ENCODE results near the gene EHMT2. TPM values are rescaled to one million over a fixed set of nuclear protein-coding genes. Genes with fewer than 3 reads are reported as not detected.

The EHMT2 gene
- polyA plus RNA-seq, 1 donor (not counting 4 experiments of a cell fraction or from before 2014, with no cell fraction given), result 17.7 TPM

GRCh38 chr6:31915756-31916155 lies 18.3 kb upstream of the EHMT2 start:
- H2AFZ ChIP-seq (ENCODE audit: control insufficient read depth, low read length), result no peak overlapping the region
- no peaks in the 10 kb centered on the region for H3K9me1 ChIP-seq (ENCODE audit: control insufficient read depth, extremely low read depth, insufficient read depth, low read length)
- H3K79me2 ChIP-seq (ENCODE audit: control insufficient read depth, insufficient read depth, low read length), result no peaks in the 10 kb centered on the region
- no peak overlapping the region for H3K4me3 ChIP-seq (ENCODE audit: control insufficient read depth in 2 of 3, extremely low read depth in 1 of 3, insufficient read depth in 2 of 3, low read depth in 1 of 3, low read length in 3 of 3)
- dilution Hi-C loops (cut with MboI; ENCODE audit: extremely low pct_ligation_motif_present, low sequenced_read_pairs), result no loop called here
- H3K27ac ChIP-seq (ENCODE audit: control insufficient read depth, insufficient read depth, low read length), result no peak overlapping the region
- no peaks in the 10 kb centered on the region for H3K9me3 ChIP-seq (ENCODE audit: control insufficient read depth, low read depth, low read length)
- DNase-seq (ENCODE audit: low read depth, low spot score), result no peak
- no peak overlapping the region for H3K4me2 ChIP-seq (ENCODE audit: control insufficient read depth, extremely low read depth, insufficient read depth, low read depth, low read length)
- FAIRE-seq, result no peak
- H3K4me1 ChIP-seq (ENCODE audit: control insufficient read depth, extremely low read depth, insufficient read depth, low read length), result peaks cover 11% of the 10 kb centered on the region
- no peaks in the 10 kb centered on the region for H3K36me3 ChIP-seq (ENCODE audit: control insufficient read depth in 2 of 2, extremely low read depth in 1 of 2, insufficient read depth in 2 of 2, low read length in 2 of 2)
- no peak for TF ChIP-seq EZH2 (IDR thresholded peaks at IDR 0.05; ENCODE audit: low read length)
- no peak for TF ChIP-seq CTCF (optimal IDR thresholded peaks at IDR 0.05 in 1 of 3, IDR thresholded peaks at IDR 0.05 in 1 of 3, conservative IDR thresholded peaks at IDR 0.05 in 1 of 3; ENCODE audit: extremely low read depth in 1 of 3, insufficient read depth in 2 of 3, low read length in 3 of 3)
- H4K20me1 ChIP-seq (ENCODE audit: control insufficient read depth, extremely low read depth, insufficient read depth, low read length), result no peaks in the 10 kb centered on the region
- H3K9ac ChIP-seq (ENCODE audit: control insufficient read depth, extremely low read depth, insufficient read depth, low read length), result no peak overlapping the region
- no peaks in the 10 kb centered on the region for H3K27me3 ChIP-seq (ENCODE audit: control insufficient read depth, extremely low read depth, insufficient read depth, low read length)

- no peaks in the 10 kb centered on the region for H3K79me2 ChIP-seq (ENCODE audit: control insufficient read depth, insufficient read depth, low read length)
- no peak overlapping the region for H3K9ac ChIP-seq (ENCODE audit: control insufficient read depth, extremely low read depth, insufficient read depth, low read length)
- H3K36me3 ChIP-seq (ENCODE audit: control insufficient read depth in 2 of 2, extremely low read depth in 1 of 2, insufficient read depth in 2 of 2, low read length in 2 of 2), result no peaks in the 10 kb centered on the region
- no peak overlapping the region for H2AFZ ChIP-seq (ENCODE audit: control insufficient read depth, low read length)
- no peaks in the 10 kb centered on the region for H3K27me3 ChIP-seq (ENCODE audit: control insufficient read depth, extremely low read depth, insufficient read depth, low read length)
- H3K9me1 ChIP-seq (ENCODE audit: control insufficient read depth, extremely low read depth, insufficient read depth, low read length), result no peaks in the 10 kb centered on the region
- dilution Hi-C loops (cut with MboI; ENCODE audit: extremely low pct_ligation_motif_present, low sequenced_read_pairs), result no loop called here
- no peak overlapping the region for H3K27ac ChIP-seq (ENCODE audit: control insufficient read depth, insufficient read depth, low read length)
- no peaks in the 10 kb centered on the region for H3K9me3 ChIP-seq (ENCODE audit: control insufficient read depth, low read depth, low read length)
- FAIRE-seq (no peak), DNase-seq (ENCODE audit: low read depth, low spot score) (no peak)
- peaks cover 13% of the 10 kb centered on the region for H3K4me1 ChIP-seq (ENCODE audit: control insufficient read depth, extremely low read depth, insufficient read depth, low read length)
- TF ChIP-seq EZH2 (IDR thresholded peaks at IDR 0.05; ENCODE audit: low read length) (no peak), CTCF (optimal IDR thresholded peaks at IDR 0.05 in 1 of 3, IDR thresholded peaks at IDR 0.05 in 1 of 3, conservative IDR thresholded peaks at IDR 0.05 in 1 of 3; ENCODE audit: extremely low read depth in 1 of 3, insufficient read depth in 2 of 3, low read length in 3 of 3) (no peak)
- no peak overlapping the region for H3K4me3 ChIP-seq (ENCODE audit: control insufficient read depth in 2 of 3, extremely low read depth in 1 of 3, insufficient read depth in 2 of 3, low read depth in 1 of 3, low read length in 3 of 3)
- H4K20me1 ChIP-seq (ENCODE audit: control insufficient read depth, extremely low read depth, insufficient read depth, low read length), result no peaks in the 10 kb centered on the region
- H3K4me2 ChIP-seq (ENCODE audit: control insufficient read depth, extremely low read depth, insufficient read depth, low read depth, low read length), result no peak overlapping the region
Measured at GRCh38 chr6:31915351-31915750, 17.9 kb upstream of the EHMT2 start.
